GM19397 (cell line): Measurements from ENCODE around the gene RNF10.
"Not testable (repeated sequence)": the region's sequence is repeated elsewhere in the genome, so short reads cannot be mapped to it uniquely, and the experiment has no call there.

Experiments used
- ATAC-seq: cut with Tn5 transposase; IDR thresholded peaks from one replicate; pipeline ENCODE4 v1.9.1; 2021; ENCODE audit warnings: mild to moderate bottlenecking, moderate library complexity; ENCODE audit not compliant: unreplicated experiment

Gene RNF10

DNA sequence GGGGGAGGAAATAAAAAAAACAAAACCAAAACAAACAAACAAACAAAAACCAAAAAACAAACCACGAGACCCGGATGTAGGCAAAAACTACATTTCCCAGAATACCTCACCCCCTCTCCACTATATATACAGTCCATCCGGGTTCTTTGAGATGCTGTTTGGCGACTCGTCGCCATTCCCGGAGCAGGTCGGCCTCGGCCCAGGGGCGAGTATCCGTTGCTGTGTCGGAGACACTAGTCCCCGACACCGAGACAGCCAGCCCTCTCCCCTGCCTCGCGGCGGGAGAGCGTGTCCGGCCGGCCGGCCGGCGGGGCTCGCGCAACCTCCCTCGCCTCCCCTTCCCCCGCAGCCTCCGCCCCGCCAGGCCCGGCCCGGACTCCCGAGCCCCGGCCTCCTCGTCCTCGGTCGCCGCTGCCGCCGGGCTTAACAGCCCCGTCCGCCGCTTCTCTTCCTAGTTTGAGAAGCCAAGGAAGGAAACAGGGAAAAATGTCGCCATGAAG is at the start of gene RNF10:
TSS of gene RNF10 (plus strand) at position 154 of the 500 bp plus-strand sequence. CDS start 456 bp downstream, outside the sequence.
- peak; percentile 66 for ATAC-seq

- no peak for ATAC-seq
Measured at GRCh38 chr12:120485961-120486881, 47.9 kb upstream of the RNF10 start.

DNA sequence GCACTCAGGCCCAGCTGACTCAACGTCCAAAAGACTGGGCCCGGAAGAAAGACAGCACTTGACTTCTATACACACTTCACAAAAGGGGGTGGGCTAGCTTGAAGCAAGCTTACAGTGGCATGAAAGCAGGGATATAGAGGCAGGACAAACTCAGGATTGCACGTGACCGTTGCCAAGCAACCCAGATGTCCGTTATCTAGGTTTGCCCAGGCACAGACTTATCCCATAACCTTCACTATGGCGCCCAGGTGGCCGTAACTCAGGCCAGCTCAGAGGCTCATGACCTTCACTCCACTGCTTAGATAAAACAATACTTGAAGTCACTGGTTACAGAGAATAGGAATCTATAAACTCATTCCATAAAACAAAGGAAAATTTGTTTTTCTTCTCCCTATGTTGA is 46.6 kb upstream of the RNF10 start:
- not testable (repeated sequence) for ATAC-seq

GRCh38 chr12:120488057-120488640 is 46.0 kb upstream of the RNF10 start:
- ATAC-seq: no peak

DNA sequence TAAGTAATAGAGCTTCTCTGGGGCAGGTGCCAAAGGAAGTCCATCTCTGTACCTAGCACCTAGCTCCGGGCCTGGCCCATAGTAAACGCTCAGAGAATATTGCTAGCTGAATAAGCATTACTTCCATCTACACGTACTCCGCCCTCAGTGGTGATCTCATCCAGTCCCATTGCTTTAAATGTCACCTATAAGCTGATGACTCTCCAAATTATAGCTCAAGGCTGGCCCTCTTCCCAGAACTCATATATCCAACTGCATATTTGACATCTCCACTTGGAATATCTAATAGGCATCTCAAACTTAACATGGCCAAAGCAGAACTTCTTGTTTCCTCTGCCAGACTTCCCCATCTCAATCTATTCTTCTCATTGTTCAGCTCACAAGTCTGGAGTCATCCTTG is 45.1 kb upstream of the RNF10 start:
- no peak for ATAC-seq

DNA sequence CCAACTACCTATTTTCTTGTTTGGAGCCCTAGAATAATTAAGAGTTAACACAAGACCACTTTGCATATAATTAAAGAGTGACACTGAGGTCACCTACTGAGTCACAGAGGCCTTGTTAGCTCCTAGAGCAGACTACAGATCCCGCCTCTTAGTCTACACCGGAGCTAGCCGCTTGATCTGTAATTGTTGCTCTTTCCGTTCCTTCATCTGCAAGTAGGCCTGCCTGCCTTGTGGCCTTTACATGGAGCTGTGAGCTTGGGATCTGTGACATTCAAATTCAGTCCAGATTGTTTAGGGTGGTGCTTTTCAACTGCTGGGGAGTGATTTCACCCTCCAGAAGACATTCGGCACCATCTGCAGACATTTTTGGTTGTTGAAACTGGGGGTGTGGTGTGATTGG is 43.8 kb upstream of the RNF10 start:
- ATAC-seq: no peak

DNA sequence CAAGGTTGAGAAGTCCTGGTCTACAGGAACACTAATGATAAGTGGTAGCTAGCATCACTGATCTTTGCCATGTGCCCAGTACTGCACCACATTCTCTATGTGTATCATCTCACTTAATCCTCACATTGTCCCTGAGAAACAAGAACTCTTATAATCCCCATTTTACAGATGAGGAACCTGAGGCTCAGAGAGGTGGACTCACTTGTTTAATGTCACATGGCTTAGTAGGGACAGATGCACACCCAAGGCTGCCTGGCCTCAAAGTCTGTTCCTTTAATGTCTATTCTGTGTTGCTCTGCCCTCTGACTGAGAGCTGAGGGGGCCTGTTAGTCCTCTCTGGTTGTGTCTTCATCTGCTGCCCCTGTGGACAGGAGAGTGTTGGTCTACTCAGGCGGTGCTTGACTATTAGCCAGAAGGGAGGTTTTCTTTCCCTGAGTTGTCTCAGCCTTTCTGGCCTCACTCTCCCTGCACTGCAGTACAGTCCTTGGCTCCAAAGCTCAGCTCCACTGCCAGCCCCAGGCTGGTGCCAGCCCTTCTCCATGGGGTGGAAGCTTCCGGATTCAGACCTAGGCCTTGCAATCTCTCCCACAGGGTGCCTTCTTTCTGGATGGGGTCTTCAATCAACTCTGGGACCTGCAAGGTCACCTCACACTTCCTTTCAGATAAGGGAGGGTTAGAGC is 43.2 kb upstream of the RNF10 start:
- ATAC-seq: no peak

- no peak for ATAC-seq
Measured at GRCh38 chr12:120495186-120495730, 38.9 kb upstream of the RNF10 start.

DNA sequence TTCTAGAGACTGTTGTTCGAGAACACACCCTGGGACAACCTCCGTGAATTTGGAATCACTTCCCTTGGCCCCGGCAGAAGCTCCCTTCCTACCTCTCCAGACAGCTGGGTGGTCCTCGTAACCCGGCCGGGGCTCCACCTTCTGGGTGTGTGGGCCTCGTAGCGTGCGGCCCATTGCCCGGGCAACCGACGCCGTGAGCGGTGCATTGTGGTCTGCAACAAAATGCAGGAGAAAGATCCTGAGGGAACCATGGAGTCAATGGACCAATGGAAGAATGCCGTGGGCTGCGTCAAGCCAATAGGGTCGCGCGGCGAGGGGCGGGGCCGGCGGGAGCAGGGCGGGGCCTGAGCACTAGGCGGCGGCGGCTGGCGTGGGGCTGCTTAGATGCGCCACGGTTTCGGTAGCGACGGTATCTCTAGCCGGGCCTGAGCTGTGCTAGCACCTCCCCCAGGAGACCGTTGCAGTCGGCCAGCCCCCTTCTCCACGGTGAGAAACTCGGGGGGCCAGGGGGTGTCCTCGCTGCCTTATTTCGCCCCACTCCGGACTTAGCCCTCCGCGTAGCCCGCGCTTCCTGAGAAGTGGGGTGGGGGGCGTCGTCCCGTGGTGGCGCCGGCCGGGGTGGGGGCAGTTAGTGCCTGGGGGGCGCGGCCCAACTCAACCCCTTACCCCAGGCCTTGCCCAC is 38.3 kb upstream of the RNF10 start, which contains the start of gene DYNLL1:
TSS of gene DYNLL1 (plus strand) at position 383 of the 682 bp plus-strand sequence. CDS start 309 bp downstream, outside the sequence.
- peak; percentile 95 for ATAC-seq

- ATAC-seq: no peak
Measured at GRCh38 chr12:120496413-120497340, 37.5 kb upstream of the RNF10 start.

- ATAC-seq: no peak
Measured at GRCh38 chr12:120497524-120498150, 36.5 kb upstream of the RNF10 start.

DNA sequence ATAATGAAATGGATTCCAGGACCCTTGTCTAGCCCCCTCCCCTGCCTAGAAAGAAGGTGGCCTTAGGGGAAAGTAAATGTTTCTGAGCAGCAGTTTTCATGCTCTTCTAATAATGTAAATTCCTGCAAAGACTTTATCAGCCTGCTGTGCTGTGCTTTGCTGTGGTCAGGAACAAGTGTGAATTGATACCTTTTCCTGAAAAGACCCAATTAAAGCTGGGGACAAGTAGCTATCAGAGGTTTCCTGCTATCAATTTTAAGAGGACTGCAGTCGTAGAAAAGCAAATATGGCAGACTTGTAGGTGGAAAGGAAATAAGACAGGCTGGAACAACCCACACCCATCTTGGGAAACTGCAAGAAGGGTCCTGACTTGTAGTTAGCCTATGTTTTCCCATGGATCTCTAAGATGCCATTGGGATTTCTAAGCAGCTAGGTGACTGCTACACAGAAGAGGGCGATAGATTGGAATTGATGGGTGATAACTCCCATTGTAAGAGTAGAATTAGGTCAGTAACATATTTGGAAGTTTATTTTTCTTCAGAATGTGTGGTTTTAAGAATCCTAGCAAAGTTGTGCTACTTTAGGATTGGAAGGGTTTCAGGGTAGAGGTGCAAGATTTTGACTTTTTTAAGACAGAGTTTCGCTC is 35.2 kb upstream of the RNF10 start:
- ATAC-seq: no peak

DNA sequence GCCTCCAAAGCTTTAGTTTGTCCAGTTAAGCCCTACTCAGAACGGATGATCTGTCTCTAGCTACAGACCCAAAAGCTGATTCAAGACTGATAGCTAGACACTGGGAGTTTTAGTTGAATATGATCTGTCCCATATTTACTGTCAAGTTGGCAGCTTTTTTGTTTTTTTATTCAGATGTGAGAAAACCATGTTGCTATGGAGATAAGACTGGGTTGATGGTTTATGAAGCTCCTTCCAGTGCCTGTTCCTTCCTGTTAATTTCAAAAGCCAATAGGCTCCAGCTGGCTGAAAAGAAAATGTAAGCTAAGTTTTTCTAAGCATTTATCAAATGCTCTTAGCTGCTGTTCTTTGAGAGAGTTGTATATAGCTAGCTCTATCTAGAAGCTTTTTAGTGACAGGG is 33.6 kb upstream of the RNF10 start:
- no peak for ATAC-seq

DNA sequence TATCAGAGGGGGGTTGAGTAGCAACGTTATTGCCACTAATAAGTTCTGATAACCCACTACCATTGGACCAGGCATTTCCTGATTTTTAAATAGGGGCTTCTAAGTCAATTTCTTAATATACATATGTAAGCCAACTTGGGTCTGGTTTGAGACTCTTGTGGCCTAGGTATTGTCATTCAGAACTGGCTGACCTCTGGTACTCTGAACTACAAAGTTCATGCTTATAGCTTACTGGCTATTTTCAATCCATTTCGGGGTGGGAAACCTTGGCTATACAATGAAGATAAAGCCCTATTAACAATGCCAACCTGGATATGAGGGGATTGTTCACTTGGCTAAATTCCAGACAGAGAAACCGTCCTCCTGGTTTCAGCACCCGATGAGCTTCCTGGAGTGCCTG is 29.6 kb upstream of the RNF10 start:
- no peak for ATAC-seq

- no peak for ATAC-seq
Measured at GRCh38 chr12:120508537-120508936, 25.6 kb upstream of the RNF10 start.

DNA sequence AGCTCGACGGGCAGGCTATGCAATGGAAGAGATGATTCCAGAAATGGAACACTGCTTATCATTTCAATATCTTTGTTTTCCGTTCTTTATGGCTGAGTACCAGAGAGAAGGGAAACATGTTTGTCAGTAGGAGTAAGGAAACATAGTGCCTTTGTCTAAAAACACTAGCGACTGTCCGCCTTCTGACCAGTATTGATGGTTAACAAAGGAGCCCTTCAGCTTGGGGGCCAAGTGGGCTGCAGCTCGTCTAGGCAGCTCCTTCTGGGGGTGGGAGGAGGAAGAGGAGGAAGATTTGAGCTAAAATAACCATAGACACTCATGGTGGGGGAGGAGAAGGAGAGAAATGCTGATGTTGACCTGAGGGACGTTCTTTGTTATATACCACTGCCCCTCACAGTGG is 20.2 kb upstream of the RNF10 start:
- ATAC-seq: no peak

GRCh38 chr12:120515496-120515895 is 18.7 kb upstream of the RNF10 start:
- ATAC-seq: no peak

GRCh38 chr12:120519324-120519723 is 14.8 kb upstream of the RNF10 start:
- not testable (repeated sequence) for ATAC-seq
